Prostate gland (tissue), 2 donors: ENCODE measurements around the gene SLC6A16.

ENCODE experiments used
- CTCF ChIP-seq, 4 experiments: fragments of 200-600 bp in 2 of 4; fragments of 450-650 bp in 2 of 4; sonication (generic) in 2 of 4; IDR thresholded peaks; 1 replicate in 3 of 4; 2 replicates in 1 of 4; pipeline ENCODE4 v1.5.1; 2016 to 2019; ENCODE audit warnings: antibody characterized with exemption in 4 of 4, mild to moderate bottlenecking in 2 of 4, moderate library complexity in 2 of 4
- POLR2A ChIP-seq: fragments of 450-650 bp; IDR thresholded peaks from one replicate; pipeline ENCODE4 v1.6.1; 2016; ENCODE audit warnings: antibody characterized with exemption, mild to moderate bottlenecking

GRCh38 chr19:49333811-49334288, 8.9 kb upstream of the SLC6A16 start:
- TF ChIP-seq CTCF (IDR thresholded peaks at IDR 0.05) (no peak), POLR2A (no peak)
